GM23338 (cell line): ENCODE data around the gene MYOZ3. TPM values are rescaled to one million over a fixed set of nuclear protein-coding genes. Genes with fewer than 3 reads are reported as not detected.

Experiments
- ATAC-seq: fragments of 200-7000 bp; cut with Tn5 transposase; 3 replicates; pipeline ENCODE4 v1.9.1; 2020
- DNase-seq: peaks from one replicate; pipeline ENCODE4 v3.0.0-alpha.2; 2015; ENCODE audit warnings: low spot score
- H2AFZ ChIP-seq: fragments of 200-600 bp; sonication (generic); 2 replicates; pipeline ENCODE4 v1.8.0; 2016; ENCODE audit warnings: antibody characterized with exemption, mild to moderate bottlenecking, moderate library complexity
- H3F3A ChIP-seq: fragments of 200-600 bp; sonication (generic); replicated peaks from 2 replicates; pipeline ENCODE4 v1.8.0; 2017; ENCODE audit warnings: antibody characterized with exemption, mixed run types, low read depth
- H3K27ac ChIP-seq: fragments of 200-600 bp; sonication (generic); 2 replicates; pipeline ENCODE4 v1.6.1; 2016; ENCODE audit warnings: low read depth
- H3K27me3 ChIP-seq: fragments of 200-600 bp; sonication (generic); 2 replicates; pipeline ENCODE4 v1.8.0; 2016; ENCODE audit warnings: mild to moderate bottlenecking, mixed run types, moderate library complexity; ENCODE audit not compliant: insufficient read depth
- H3K36me3 ChIP-seq: fragments of 200-600 bp; sonication (generic); 2 replicates; pipeline ENCODE4 v1.8.0; 2016; ENCODE audit warnings: mild to moderate bottlenecking; ENCODE audit not compliant: insufficient read depth
- H3K4me1 ChIP-seq: fragments of 200-600 bp; sonication (generic); 2 replicates; pipeline ENCODE4 v1.8.0; 2016; ENCODE audit warnings: mild to moderate bottlenecking, moderate library complexity; ENCODE audit not compliant: insufficient read depth
- H3K4me2 ChIP-seq: fragments of 200-600 bp; sonication (generic); 2 replicates; pipeline ENCODE4 v1.7.1; 2017; ENCODE audit warnings: mixed run types
- H3K4me3 ChIP-seq: fragments of 200-600 bp; sonication (generic); 2 replicates; pipeline ENCODE4 v1.6.1; 2016; ENCODE audit warnings: mixed run types
- H3K79me2 ChIP-seq: fragments of 200-600 bp; sonication (generic); replicated peaks from 2 replicates; pipeline ENCODE4 v1.8.0; 2017; ENCODE audit warnings: mild to moderate bottlenecking; ENCODE audit not compliant: insufficient read depth
- H3K9me2 ChIP-seq: fragments of 200-600 bp; sonication (generic); 2 replicates; pipeline ENCODE4 v1.8.0; 2017; ENCODE audit not compliant: insufficient read depth
- H4K20me1 ChIP-seq: fragments of 200-600 bp; sonication (generic); replicated peaks from 2 replicates; pipeline ENCODE4 v1.8.0; 2017; ENCODE audit warnings: mild to moderate bottlenecking; ENCODE audit not compliant: insufficient read depth
- H3K27ac Mint-ChIP-seq: 2 replicates; pipeline ENCODE4 v1.8.0; 2020; ENCODE audit warnings: inconsistent platforms, mild to moderate bottlenecking, moderate library complexity, mixed read lengths
- H3K27me3 Mint-ChIP-seq: 3 replicates; pipeline ENCODE4 v1.8.0; 2022; ENCODE audit warnings: low read depth, mild to moderate bottlenecking, moderate library complexity, mixed read lengths, inconsistent platforms; ENCODE audit not compliant: insufficient read depth, poor library complexity
- H3K36me3 Mint-ChIP-seq: 3 replicates; pipeline ENCODE4 v1.8.0; 2021; ENCODE audit warnings: low read depth, mild to moderate bottlenecking, inconsistent platforms, moderate library complexity, mixed read lengths
- H3K4me1 Mint-ChIP-seq: 3 replicates; pipeline ENCODE4 v1.8.0; 2020; ENCODE audit warnings: mild to moderate bottlenecking, inconsistent platforms, mixed read lengths
- H3K4me3 Mint-ChIP-seq: 3 replicates; pipeline ENCODE4 v1.8.0; 2021; ENCODE audit warnings: moderate library complexity, mild to moderate bottlenecking, inconsistent platforms, mixed read lengths
- H3K9me3 Mint-ChIP-seq: 3 replicates; pipeline ENCODE4 v1.8.0; 2020; ENCODE audit warnings: moderate library complexity, mild to moderate bottlenecking, inconsistent platforms, mixed read lengths
- CREB1 ChIP-seq: fragments of 250-450 bp; sonication (Bioruptor Pico); IDR thresholded peaks from 2 replicates; pipeline ENCODE4 v1.5.0; 2020; ENCODE audit warnings: low read depth, mild to moderate bottlenecking, moderate library complexity
- EZH2 ChIP-seq: fragments of 200-600 bp; sonication (generic); IDR thresholded peaks from one replicate; pipeline ENCODE4 v1.8.0; 2017; ENCODE audit warnings: antibody characterized with exemption, mild to moderate bottlenecking, low read depth; ENCODE audit not compliant: unreplicated experiment
- EZH2phosphoT487 ChIP-seq: fragments of 200-600 bp; sonication (generic); IDR thresholded peaks from one replicate; pipeline ENCODE4 v1.8.1; 2018; ENCODE audit warnings: antibody characterized with exemption; ENCODE audit not compliant: unreplicated experiment
- JUNB ChIP-seq: IDR thresholded peaks from one replicate; pipeline ENCODE4 v1.6.1; 2016; ENCODE audit warnings: antibody characterized with exemption; ENCODE audit not compliant: unreplicated experiment
- NANOG ChIP-seq: IDR thresholded peaks from 2 replicates; pipeline ENCODE4 v1.6.1; 2016; ENCODE audit warnings: antibody characterized with exemption, borderline replicate concordance
- POLR2AphosphoS5 ChIP-seq: IDR thresholded peaks from 2 replicates; pipeline ENCODE4 v1.6.1; 2016; ENCODE audit warnings: antibody characterized with exemption, low read depth
- STAT1 ChIP-seq: IDR thresholded peaks from one replicate; pipeline ENCODE4 v1.6.1; 2016; ENCODE audit warnings: antibody characterized with exemption; ENCODE audit not compliant: unreplicated experiment
- ZNF114 ChIP-seq: fragments of 250-450 bp; sonication (Bioruptor Pico); IDR thresholded peaks from 2 replicates; pipeline ENCODE4 v1.5.0; 2020; ENCODE audit warnings: mild to moderate bottlenecking, moderate library complexity
- ZNF331 ChIP-seq: fragments of 250-450 bp; sonication (Bioruptor Pico); IDR thresholded peaks from 2 replicates; pipeline ENCODE4 v1.5.0; 2020; ENCODE audit warnings: low read depth, mild to moderate bottlenecking, moderate library complexity
- polyA plus RNA-seq: library from polyadenylated mRNA; unstranded; fragments of >200 nt; fragmentation: Nextera tagmentation; extraction: Ambion mirVana; gene quantifications from 2 replicates; pipeline ENCODE4 v1.2.1, GENCODE V29; 2016
- total RNA-seq: library from RNA; depleted of rRNA; stranded (reverse); fragments of >200 nt; shearing (Covaris generic); gene quantifications from 2 replicates; pipeline ENCODE4 v1.2.3, GENCODE V29; 2014
- TF ChIP-seq, protein P1 (sequence below), 2 experiments: fragments of 200-600 bp in 1 of 2; sonication (generic) in 1 of 2; conservative IDR thresholded peaks; 2 replicates each; pipeline versions ENCODE4 v1.5.1 to v1.6.1; 2016 to 2017; ENCODE audit warnings: antibody characterized with exemption in 2 of 2, low read depth in 2 of 2, mild to moderate bottlenecking in 2 of 2, moderate library complexity in 1 of 2
- TF ChIP-seq, protein P2 (sequence below): IDR thresholded peaks from one replicate; pipeline ENCODE4 v1.6.1; 2018; ENCODE audit warnings: antibody characterized with exemption; ENCODE audit not compliant: unreplicated experiment

Gene MYOZ3
- total and polyA plus RNA-seq, 2 experiments from 2014 or later = 12.7 to 13.8 TPM

DNA sequence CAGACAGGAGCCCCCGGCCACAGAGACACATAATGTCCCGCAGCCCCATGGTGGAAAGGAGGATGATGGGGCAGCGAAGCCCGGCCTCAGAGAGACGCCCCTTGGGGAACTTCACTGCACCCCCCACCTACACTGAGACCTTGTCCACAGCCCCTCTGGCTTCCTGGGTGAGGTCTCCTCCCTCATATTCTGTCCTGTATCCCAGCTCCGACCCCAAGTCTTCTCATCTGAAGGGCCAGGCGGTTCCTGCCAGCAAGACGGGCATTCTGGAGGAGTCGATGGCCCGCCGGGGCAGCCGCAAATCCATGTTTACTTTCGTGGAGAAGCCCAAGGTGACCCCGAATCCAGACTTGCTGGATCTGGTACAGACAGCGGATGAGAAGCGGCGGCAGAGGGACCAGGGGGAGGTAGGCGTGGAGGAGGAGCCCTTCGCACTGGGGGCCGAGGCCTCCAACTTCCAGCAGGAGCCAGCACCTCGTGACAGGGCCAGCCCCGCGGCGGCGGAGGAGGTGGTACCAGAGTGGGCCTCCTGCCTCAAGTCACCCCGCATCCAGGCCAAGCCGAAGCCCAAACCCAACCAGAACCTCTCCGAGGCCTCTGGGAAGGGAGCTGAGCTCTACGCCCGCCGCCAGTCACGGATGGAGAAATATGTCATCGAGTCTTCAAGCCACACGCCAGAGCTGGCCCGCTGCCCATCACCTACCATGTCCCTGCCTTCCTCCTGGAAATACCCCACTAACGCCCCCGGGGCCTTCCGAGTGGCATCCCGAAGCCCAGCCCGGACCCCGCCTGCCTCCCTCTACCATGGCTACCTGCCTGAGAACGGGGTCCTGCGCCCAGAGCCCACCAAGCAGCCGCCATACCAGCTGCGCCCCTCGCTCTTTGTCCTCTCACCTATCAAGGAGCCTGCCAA, 11.7 kb upstream of the MYOZ3 start:
- H3K27ac ChIP-seq = no peak overlapping the region
- H3K4me2 ChIP-seq = no peak overlapping the region
- Mint-ChIP-seq H3K4me3 (no peak overlapping the region), H3K36me3 (no peaks in the 10 kb centered on the region; the same call in 2 of the 3 replicates), H3K27me3 (peaks cover 1% of the 10 kb centered on the region), H3K4me1 (peaks cover 29% of the 10 kb centered on the region), H3K27ac (no peak overlapping the region), H3K9me3 (no peaks in the 10 kb centered on the region)
- no peak for DNase-seq
- no peaks in the 10 kb centered on the region for H3K9me2 ChIP-seq
- no peaks in the 10 kb centered on the region for H3K27me3 ChIP-seq
- no peaks in the 10 kb centered on the region; the same call in 1 of the 2 replicates for H3K4me1 ChIP-seq
- H3K4me3 ChIP-seq = no peak overlapping the region
- H3K79me2 ChIP-seq = no peaks in the 10 kb centered on the region
- H3F3A ChIP-seq = no peaks in the 10 kb centered on the region
- H2AFZ ChIP-seq = no peak overlapping the region
- no peaks in the 10 kb centered on the region for H4K20me1 ChIP-seq
- no peak for ATAC-seq
- H3K36me3 ChIP-seq = no peaks in the 10 kb centered on the region
- no peak for TF ChIP-seq ZNF114 (CRISPR knock-in tag)
- no peak for TF ChIP-seq POLR2AphosphoS5
- TF ChIP-seq NANOG = no peak
- no peak for TF ChIP-seq ZNF331 (CRISPR knock-in tag)
- TF ChIP-seq EZH2 = no peak
- TF ChIP-seq JUNB = no peak

DNA sequence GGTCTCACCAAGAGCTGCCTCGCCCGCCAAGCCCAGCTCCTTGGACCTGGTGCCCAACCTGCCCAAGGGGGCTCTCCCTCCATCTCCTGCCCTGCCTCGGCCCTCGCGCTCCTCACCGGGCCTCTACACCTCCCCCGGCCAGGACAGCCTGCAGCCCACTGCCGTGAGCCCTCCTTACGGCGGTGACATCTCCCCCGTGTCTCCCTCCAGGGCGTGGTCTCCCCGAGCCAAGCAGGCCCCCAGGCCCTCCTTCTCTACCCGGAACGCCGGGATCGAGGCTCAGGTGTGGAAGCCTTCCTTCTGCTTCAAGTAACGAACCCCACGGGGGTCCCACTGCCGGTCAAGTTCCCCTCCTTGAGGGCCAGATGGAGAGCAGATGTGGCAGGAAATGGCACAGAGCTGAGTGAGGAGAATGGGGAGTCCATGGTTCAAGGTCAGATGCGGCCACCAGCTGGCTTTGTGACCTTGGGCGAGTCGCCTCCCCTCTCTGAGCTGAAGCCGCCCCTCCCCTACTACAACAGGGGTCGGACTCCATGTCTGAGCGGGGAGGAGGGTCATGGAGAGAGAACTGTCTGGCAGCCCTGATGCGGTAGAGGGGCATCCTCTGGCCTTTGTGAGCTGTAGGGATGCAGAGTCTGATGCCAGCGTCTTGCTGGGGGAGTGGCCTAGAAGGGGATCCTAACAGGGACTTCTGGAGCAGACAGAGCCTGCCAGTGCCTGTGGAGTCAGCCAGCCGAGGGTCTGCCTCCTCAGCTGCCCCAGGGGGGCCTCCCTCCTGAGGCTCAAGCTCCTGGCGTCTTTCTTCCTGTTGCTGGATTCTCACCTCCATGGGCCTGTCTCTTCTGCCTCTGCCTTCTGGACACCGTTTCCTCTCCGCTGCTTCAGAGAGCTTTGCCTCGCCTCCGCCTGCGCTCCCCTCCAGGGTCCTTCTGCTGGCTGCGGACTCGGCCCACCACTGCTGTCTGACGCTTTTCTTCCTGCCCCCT, 10.7 kb upstream of the MYOZ3 start:
- H3F3A ChIP-seq = 0 out of 2 replicates have a peak, but pooled peaks cover under 1% of the 10 kb centered on the region
- no peak overlapping the region for H3K4me3 Mint-ChIP-seq
- H3K27me3 Mint-ChIP-seq = peaks cover 1% of the 10 kb centered on the region
- H3K4me3 ChIP-seq = no peak overlapping the region
- no peak overlapping the region for H3K27ac ChIP-seq
- ATAC-seq = peak; percentile 37
- no peaks in the 10 kb centered on the region; the same call in 2 of the 3 replicates for H3K36me3 Mint-ChIP-seq
- H3K4me1 Mint-ChIP-seq = peaks cover 22% of the 10 kb centered on the region
- H3K27me3 ChIP-seq = no peaks in the 10 kb centered on the region
- H3K27ac Mint-ChIP-seq = no peak overlapping the region
- DNase-seq = no peak
- H3K4me1 ChIP-seq = no peaks in the 10 kb centered on the region; the same call in 1 of the 2 replicates
- no peaks in the 10 kb centered on the region for H3K79me2 ChIP-seq
- no peak overlapping the region for H2AFZ ChIP-seq
- no peak overlapping the region for H3K4me2 ChIP-seq
- no peaks in the 10 kb centered on the region for H4K20me1 ChIP-seq
- H3K9me3 Mint-ChIP-seq = no peaks in the 10 kb centered on the region
- H3K36me3 ChIP-seq = no peaks in the 10 kb centered on the region
- no peaks in the 10 kb centered on the region for H3K9me2 ChIP-seq
- TF ChIP-seq ZNF331 (CRISPR knock-in tag) (no peak), JUNB (no peak), CREB1 (CRISPR knock-in tag) (no peak), POLR2AphosphoS5 (no peak), ZNF114 (CRISPR knock-in tag) (no peak), EZH2phosphoT487 (no peak), NANOG (no peak), EZH2 (no peak), STAT1 (no peak)
- TF ChIP-seq, protein P1, sequence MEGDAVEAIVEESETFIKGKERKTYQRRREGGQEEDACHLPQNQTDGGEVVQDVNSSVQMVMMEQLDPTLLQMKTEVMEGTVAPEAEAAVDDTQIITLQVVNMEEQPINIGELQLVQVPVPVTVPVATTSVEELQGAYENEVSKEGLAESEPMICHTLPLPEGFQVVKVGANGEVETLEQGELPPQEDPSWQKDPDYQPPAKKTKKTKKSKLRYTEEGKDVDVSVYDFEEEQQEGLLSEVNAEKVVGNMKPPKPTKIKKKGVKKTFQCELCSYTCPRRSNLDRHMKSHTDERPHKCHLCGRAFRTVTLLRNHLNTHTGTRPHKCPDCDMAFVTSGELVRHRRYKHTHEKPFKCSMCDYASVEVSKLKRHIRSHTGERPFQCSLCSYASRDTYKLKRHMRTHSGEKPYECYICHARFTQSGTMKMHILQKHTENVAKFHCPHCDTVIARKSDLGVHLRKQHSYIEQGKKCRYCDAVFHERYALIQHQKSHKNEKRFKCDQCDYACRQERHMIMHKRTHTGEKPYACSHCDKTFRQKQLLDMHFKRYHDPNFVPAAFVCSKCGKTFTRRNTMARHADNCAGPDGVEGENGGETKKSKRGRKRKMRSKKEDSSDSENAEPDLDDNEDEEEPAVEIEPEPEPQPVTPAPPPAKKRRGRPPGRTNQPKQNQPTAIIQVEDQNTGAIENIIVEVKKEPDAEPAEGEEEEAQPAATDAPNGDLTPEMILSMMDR (conservative IDR thresholded peaks at IDR 0.05; ENCODE audit: low read depth in 2 of 2) = no peak
- TF ChIP-seq, protein P2, sequence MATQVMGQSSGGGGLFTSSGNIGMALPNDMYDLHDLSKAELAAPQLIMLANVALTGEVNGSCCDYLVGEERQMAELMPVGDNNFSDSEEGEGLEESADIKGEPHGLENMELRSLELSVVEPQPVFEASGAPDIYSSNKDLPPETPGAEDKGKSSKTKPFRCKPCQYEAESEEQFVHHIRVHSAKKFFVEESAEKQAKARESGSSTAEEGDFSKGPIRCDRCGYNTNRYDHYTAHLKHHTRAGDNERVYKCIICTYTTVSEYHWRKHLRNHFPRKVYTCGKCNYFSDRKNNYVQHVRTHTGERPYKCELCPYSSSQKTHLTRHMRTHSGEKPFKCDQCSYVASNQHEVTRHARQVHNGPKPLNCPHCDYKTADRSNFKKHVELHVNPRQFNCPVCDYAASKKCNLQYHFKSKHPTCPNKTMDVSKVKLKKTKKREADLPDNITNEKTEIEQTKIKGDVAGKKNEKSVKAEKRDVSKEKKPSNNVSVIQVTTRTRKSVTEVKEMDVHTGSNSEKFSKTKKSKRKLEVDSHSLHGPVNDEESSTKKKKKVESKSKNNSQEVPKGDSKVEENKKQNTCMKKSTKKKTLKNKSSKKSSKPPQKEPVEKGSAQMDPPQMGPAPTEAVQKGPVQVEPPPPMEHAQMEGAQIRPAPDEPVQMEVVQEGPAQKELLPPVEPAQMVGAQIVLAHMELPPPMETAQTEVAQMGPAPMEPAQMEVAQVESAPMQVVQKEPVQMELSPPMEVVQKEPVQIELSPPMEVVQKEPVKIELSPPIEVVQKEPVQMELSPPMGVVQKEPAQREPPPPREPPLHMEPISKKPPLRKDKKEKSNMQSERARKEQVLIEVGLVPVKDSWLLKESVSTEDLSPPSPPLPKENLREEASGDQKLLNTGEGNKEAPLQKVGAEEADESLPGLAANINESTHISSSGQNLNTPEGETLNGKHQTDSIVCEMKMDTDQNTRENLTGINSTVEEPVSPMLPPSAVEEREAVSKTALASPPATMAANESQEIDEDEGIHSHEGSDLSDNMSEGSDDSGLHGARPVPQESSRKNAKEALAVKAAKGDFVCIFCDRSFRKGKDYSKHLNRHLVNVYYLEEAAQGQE = no peak
